Measurements from ENCODE around the gene METAP2. TPM values are rescaled to one million over a fixed set of nuclear protein-coding genes. Genes with fewer than 3 reads are reported as not detected.

METAP2 gene
- total RNA-seq, 2 experiments from 2014 or later: 60.2 to 66.3 TPM

DNA sequence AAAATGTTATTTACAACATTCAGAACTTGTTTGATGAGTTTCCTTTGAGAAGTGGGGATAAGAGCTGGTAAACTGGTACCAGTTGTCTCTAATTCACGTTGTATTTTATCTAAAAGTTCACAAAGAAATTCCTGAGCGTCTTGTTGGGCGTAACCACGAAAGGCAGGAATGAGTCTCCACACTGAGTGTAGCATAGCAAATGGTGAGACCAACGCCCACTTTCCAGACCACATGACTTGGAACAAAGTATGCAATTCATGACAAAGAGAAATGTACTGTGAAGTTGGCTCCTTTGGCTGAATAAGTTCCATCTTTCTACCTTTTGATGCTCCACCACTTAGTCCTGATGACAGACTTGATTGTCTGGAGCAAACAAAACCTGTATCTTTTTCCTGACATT is 58.9 kb downstream of the METAP2 start:
- Mint-ChIP-seq H3K27ac (no peak overlapping the region), H3K36me3 (ENCODE audit: low read depth) (peaks cover 13% of the 10 kb centered on the region), H3K4me1 (ENCODE audit: low read depth) (peaks cover 5% of the 10 kb centered on the region), H3K9me3 (no peaks in the 10 kb centered on the region), H3K4me3 (no peak overlapping the region), H3K27me3 (no peaks in the 10 kb centered on the region)
- intact Hi-C loops (cut with DNase I, micrococcal nuclease): loop anchor here (5.0 to 10.0 kb wide), 5 partner anchors 198 to 931 kb away; partner anchors contain the start of genes FGD6 (in 1 of the 2) and VEZT (in 1 of the 2)
- Histone ChIP-seq H3K4me1 (ENCODE audit: insufficient read depth, low read length) (no peaks in the 10 kb centered on the region), H3K9me3 (ENCODE audit: control insufficient read depth in 1 of 2, insufficient read depth in 1 of 2, low read length in 2 of 2) (no peaks in the 10 kb centered on the region), H3K36me3 (ENCODE audit: insufficient read depth, low read length) (no peaks in the 10 kb centered on the region), H3K4me3 (ENCODE audit: low read length) (no peak overlapping the region), H3K27ac (ENCODE audit: low read depth in 1 of 2, low read length in 2 of 2) (no peak overlapping the region), H3K27me3 (ENCODE audit: control insufficient read depth in 1 of 2, insufficient read depth in 2 of 2, low read length in 2 of 2) (no peaks in the 10 kb centered on the region)
- TF ChIP-seq CTCF (IDR thresholded peaks at IDR 0.05): no peak
- ChIA-PET POLR2A (no interaction called here), CTCF (interaction anchor here (0.6 to 3.4 kb wide), 2 partner anchors 23 to 416 kb away, joined by 3 to 30 read pairs; no protein-coding TSS in a partner anchor)
- ATAC-seq (ENCODE audit: poor library complexity) (no peak), DNase-seq (no peak)

GRCh38 chr12:95533985-95534384 is 60.0 kb downstream of the METAP2 start:
- TF ChIP-seq CTCF (IDR thresholded peaks at IDR 0.05): no peak
- intact Hi-C loops (cut with DNase I, micrococcal nuclease): loop anchor here (1.0 to 10.0 kb wide), 6 partner anchors 199 to 932 kb away; partner anchors contain the start of genes FGD6 (in 1 of the 2) and VEZT (in 1 of the 2)
- no peak for DNase-seq
- Histone ChIP-seq H3K27me3 (ENCODE audit: control insufficient read depth in 1 of 2, insufficient read depth in 2 of 2, low read length in 2 of 2) (no peaks in the 10 kb centered on the region), H3K4me1 (ENCODE audit: insufficient read depth, low read length) (no peaks in the 10 kb centered on the region), H3K36me3 (ENCODE audit: insufficient read depth, low read length) (no peaks in the 10 kb centered on the region), H3K27ac (ENCODE audit: low read depth in 1 of 2, low read length in 2 of 2) (no peak overlapping the region), H3K9me3 (ENCODE audit: control insufficient read depth in 1 of 2, insufficient read depth in 1 of 2, low read length in 2 of 2) (no peaks in the 10 kb centered on the region), H3K4me3 (ENCODE audit: low read length) (no peak overlapping the region)
- peaks cover 5% of the 10 kb centered on the region for H3K4me1 Mint-ChIP-seq (ENCODE audit: low read depth)
- no peak overlapping the region for H3K27ac Mint-ChIP-seq
- peaks cover 5% of the 10 kb centered on the region for H3K36me3 Mint-ChIP-seq (ENCODE audit: low read depth)
- CTCF ChIA-PET: interaction anchor here (0.5 to 3.4 kb wide), 13 partner anchors 11 to 417 kb away, joined by 3 to 30 read pairs (median 3); no protein-coding TSS in a partner anchor
- no peaks in the 10 kb centered on the region for H3K27me3 Mint-ChIP-seq
- H3K9me3 Mint-ChIP-seq: no peaks in the 10 kb centered on the region
- no peak for ATAC-seq (ENCODE audit: poor library complexity)
- no peak overlapping the region for H3K4me3 Mint-ChIP-seq
- POLR2A ChIA-PET: interaction anchor here (0.6 to 1.3 kb wide), 3 partner anchors 38 to 707 kb away, joined by 3 to 6 read pairs (median 4); partner anchors contain the start of genes FGD6 and VEZT

GRCh38 chr12:95538006-95538405 is 64.1 kb downstream of the METAP2 start:
- no peaks in the 10 kb centered on the region for H3K27me3 Mint-ChIP-seq
- ChIA-PET CTCF (no interaction called here), POLR2A (interaction anchor here (1.7 kb wide), 1 partner anchor 10 kb away, joined by 4 read pairs; no protein-coding TSS in a partner anchor)
- peaks cover 5% of the 10 kb centered on the region for H3K36me3 Mint-ChIP-seq (ENCODE audit: low read depth)
- no peak for TF ChIP-seq CTCF (IDR thresholded peaks at IDR 0.05)
- intact Hi-C loops (cut with DNase I, micrococcal nuclease): loop anchor here in 1 of 2 experiments (10.0 kb wide), 3 partner anchors 203 to 933 kb away; no protein-coding TSS in a partner anchor
- no peak overlapping the region for H3K4me3 Mint-ChIP-seq
- Histone ChIP-seq H3K9me3 (ENCODE audit: control insufficient read depth in 1 of 2, insufficient read depth in 1 of 2, low read length in 2 of 2) (no peaks in the 10 kb centered on the region), H3K27ac (ENCODE audit: low read depth in 1 of 2, low read length in 2 of 2) (no peak overlapping the region), H3K36me3 (ENCODE audit: insufficient read depth, low read length) (no peaks in the 10 kb centered on the region), H3K4me1 (ENCODE audit: insufficient read depth, low read length) (no peaks in the 10 kb centered on the region), H3K27me3 (ENCODE audit: control insufficient read depth in 1 of 2, insufficient read depth in 2 of 2, low read length in 2 of 2) (no peaks in the 10 kb centered on the region), H3K4me3 (ENCODE audit: low read length) (no peak overlapping the region)
- no peaks in the 10 kb centered on the region for H3K9me3 Mint-ChIP-seq
- no peak overlapping the region for H3K27ac Mint-ChIP-seq
- ATAC-seq (ENCODE audit: poor library complexity) (no peak), DNase-seq (no peak)
- H3K4me1 Mint-ChIP-seq (ENCODE audit: low read depth): peaks cover 5% of the 10 kb centered on the region

Data from CD4-positive, alpha-beta T cell (primary cell).